Kidney (tissue), 14 donors: ENCODE results near the gene USP40. TPM values are rescaled to one million over a fixed set of nuclear protein-coding genes. Genes with fewer than 3 reads are reported as not detected.
A peak's percentile ranks its signal among the peaks of the same experiment; 100 is the strongest.
"Not testable (repeated sequence)": the region's sequence is repeated elsewhere in the genome, so short reads cannot be mapped to it uniquely, and the experiment has no call there.

Experiments
- DNase-seq, 5 donors: peaks; one replicate each; pipeline ENCODE4 v3.0.0-alpha.2; 2013 to 2020
- FAIRE-seq: peaks from 2 replicates; lab custom pipeline; 2012; peaks lifted over from hg19 to GRCh38; lab: Jason Lieb, UNC
- H3K27ac ChIP-seq, 2 donors: one replicate each; pipeline ENCODE4 v1.7.0; 2013; ENCODE audit warnings: low read depth in 2 of 2, low read length in 2 of 2, inconsistent platforms in 1 of 2
- H3K27me3 ChIP-seq: one replicate; pipeline ENCODE4 v1.7.1; 2013; ENCODE audit warnings: low read length, inconsistent platforms; ENCODE audit not compliant: control insufficient read depth, insufficient read depth
- H3K36me3 ChIP-seq, 3 donors: one replicate each; pipeline versions ENCODE4 v1.7.0 to v1.7.1; 2013; ENCODE audit warnings: low read length in 3 of 3, control low read depth in 1 of 3, inconsistent platforms in 1 of 3; ENCODE audit not compliant: insufficient read depth in 3 of 3, control insufficient read depth in 2 of 3
- H3K4me1 ChIP-seq, 3 donors: one replicate each; pipeline versions ENCODE4 v1.7.0 to v1.7.1; 2013; ENCODE audit warnings: low read length in 3 of 3, inconsistent platforms in 1 of 3, low read depth in 1 of 3; ENCODE audit not compliant: control insufficient read depth in 2 of 3, insufficient read depth in 2 of 3
- H3K4me3 ChIP-seq, 3 donors: one replicate each; pipeline versions ENCODE4 v1.7.0 to v1.8.1; 2013; ENCODE audit warnings: low read length in 3 of 3, control low read depth in 1 of 3, inconsistent platforms in 1 of 3
- H3K9ac ChIP-seq, 3 donors: one replicate each; pipeline versions ENCODE4 v1.7.0 to v1.7.1; 2013; ENCODE audit warnings: low read length in 3 of 3, control low read depth in 1 of 3, inconsistent platforms in 1 of 3
- H3K9me3 ChIP-seq, 3 donors: one replicate each; pipeline versions ENCODE4 v1.7.0 to v1.7.1; 2013; ENCODE audit warnings: low read length in 3 of 3, control low read depth in 1 of 3, inconsistent platforms in 1 of 3; ENCODE audit not compliant: control insufficient read depth in 2 of 3, insufficient read depth in 1 of 3
- intact Hi-C: fragments of 100-400 bp; cut with DNase I; formaldehyde crosslinking; loops from one replicate; pipeline ENCODE4 v1.11.1; 2022
- polyA plus RNA-seq: library from polyadenylated mRNA; stranded (reverse); fragments of 350-450 nt; fragmentation: Illumina TruSeq; extraction: RNeasy Lipid Tissue Mini Kit (QIAGEN cat#74804); gene quantifications from one replicate; pipeline ENCODE4 v1.2.3, GENCODE V29; 2014; ENCODE audit warnings: low read depth, low replicate concordance; ENCODE audit not compliant: insufficient read depth
- total RNA-seq: library from RNA; stranded (reverse); fragmentation: NEBNext Ultra II Directional; extraction: Animal tissue kit (Norgen Biotek cat#: 25700); gene quantifications from one replicate; pipeline ENCODE4 v1.2.1, GENCODE V29; 2021
- TF ChIP-seq, protein P1 (sequence below): IDR thresholded peaks from 3 replicates; pipeline ENCODE4 v1.5.1; 2012; ENCODE audit warnings: mild to moderate bottlenecking, moderate library complexity, borderline replicate concordance; ENCODE audit not compliant: insufficient read depth; ENCODE audit errors: extremely low read depth
- donor health status: control.
- donor health status: control.
- donor health status: control.
- donor health status: control.
- donor health status: control.
- donor health status: DM: yes; HTN: yes; CAD: no.
- donor health status: Normal renal cell carcinoma (clear cell type).

USP40 gene
- total and polyA plus RNA-seq, 2 donors from 2014 or later: 28.5 to 51.6 TPM

DNA sequence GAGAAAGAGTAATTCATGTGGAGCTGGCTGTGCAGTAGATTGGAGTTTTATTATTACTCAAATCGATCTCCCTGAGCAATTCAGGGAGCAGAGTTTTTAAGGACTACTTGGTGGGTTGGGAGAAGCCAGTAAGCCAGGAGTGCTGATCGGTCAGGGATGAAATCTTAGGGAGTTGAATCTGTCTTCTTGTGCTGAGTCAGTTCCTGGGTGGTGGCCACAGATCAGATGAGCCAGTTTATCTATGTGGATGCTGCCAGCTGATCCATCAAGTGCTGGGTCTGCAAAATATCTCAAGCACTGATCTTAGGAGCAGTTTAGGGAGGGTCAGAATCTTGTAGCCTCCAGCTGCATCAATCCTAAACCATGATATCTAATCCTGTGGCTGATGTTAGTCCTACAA lies 33.8 kb upstream of the USP40 start:
- Histone ChIP-seq H3K27me3 (no peaks in the 10 kb centered on the region), H3K4me3 (no peak overlapping the region), H3K9ac (no peak overlapping the region), H3K27ac (no peak overlapping the region), H3K9me3 (no peaks in the 10 kb centered on the region), H3K36me3 (no peaks in the 10 kb centered on the region), H3K4me1 (peaks cover 6 to 21% (median 7%) of the 10 kb centered on the region in 3 donors)
- no peak for DNase-seq
- TF ChIP-seq, protein P1, sequence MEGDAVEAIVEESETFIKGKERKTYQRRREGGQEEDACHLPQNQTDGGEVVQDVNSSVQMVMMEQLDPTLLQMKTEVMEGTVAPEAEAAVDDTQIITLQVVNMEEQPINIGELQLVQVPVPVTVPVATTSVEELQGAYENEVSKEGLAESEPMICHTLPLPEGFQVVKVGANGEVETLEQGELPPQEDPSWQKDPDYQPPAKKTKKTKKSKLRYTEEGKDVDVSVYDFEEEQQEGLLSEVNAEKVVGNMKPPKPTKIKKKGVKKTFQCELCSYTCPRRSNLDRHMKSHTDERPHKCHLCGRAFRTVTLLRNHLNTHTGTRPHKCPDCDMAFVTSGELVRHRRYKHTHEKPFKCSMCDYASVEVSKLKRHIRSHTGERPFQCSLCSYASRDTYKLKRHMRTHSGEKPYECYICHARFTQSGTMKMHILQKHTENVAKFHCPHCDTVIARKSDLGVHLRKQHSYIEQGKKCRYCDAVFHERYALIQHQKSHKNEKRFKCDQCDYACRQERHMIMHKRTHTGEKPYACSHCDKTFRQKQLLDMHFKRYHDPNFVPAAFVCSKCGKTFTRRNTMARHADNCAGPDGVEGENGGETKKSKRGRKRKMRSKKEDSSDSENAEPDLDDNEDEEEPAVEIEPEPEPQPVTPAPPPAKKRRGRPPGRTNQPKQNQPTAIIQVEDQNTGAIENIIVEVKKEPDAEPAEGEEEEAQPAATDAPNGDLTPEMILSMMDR: no peak
- FAIRE-seq: no peak
- intact Hi-C loops: no loop called here

DNA sequence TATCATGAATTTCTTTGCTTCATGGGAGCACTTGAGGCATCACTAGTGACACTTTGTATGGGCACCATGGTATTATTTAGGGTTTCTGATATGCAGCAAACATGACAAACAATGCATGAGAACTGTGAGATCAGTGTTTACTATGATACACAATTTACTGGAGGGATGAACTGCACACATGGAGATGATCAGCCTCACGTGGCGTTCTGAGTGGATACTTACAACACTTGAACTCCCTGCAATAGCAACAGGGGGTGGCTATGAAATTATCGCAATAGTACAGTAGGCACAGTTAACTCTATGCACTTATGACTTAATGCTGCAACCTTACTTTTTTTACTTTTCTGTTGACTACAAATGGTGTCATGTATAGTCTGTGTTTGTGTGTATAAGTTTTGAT lies 32.4 kb upstream of the USP40 start:
- Histone ChIP-seq H3K36me3 (no peaks in the 10 kb centered on the region), H3K9me3 (no peaks in the 10 kb centered on the region), H3K4me1 (peaks cover 6 to 21% (median 7%) of the 10 kb centered on the region in 3 donors), H3K4me3 (peak overlapping the region in 1 of 3 donors; percentile 25), H3K27me3 (no peaks in the 10 kb centered on the region), H3K9ac (no peak overlapping the region), H3K27ac (no peak overlapping the region)
- FAIRE-seq (no peak), DNase-seq (no peak)
- TF ChIP-seq, protein P1: no peak
- intact Hi-C loops: no loop called here

DNA sequence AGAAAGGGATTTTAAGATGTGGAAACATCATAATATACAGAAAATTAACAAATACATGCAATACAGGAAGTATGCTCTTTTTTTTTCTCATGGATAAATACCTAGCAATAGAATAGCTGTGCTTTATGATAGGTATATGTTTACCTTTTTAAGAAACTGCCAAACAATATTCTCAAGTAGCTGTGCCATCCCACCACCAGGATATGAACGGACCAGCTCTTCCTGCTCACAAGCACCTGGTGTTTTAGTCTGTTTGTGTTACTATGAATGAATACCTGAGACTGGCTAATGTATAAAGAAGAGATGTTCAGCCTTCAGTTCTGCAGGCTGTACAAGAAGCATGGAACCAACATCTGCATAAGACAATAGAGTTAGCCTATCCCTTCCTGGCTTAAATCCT lies 30.9 kb upstream of the USP40 start:
- TF ChIP-seq, protein P1: no peak
- no peaks in the 10 kb centered on the region for H3K36me3 ChIP-seq
- DNase-seq (peak in 1 of 5 donors; percentile 35), FAIRE-seq (no peak)
- H3K4me1 ChIP-seq: peaks cover 6 to 21% (median 7%) of the 10 kb centered on the region in 3 donors
- peak overlapping the region in 1 of 3 donors; percentile 12 for H3K4me3 ChIP-seq
- intact Hi-C loops: no loop called here
- H3K9ac ChIP-seq: no peak overlapping the region
- no peaks in the 10 kb centered on the region for H3K9me3 ChIP-seq
- H3K27ac ChIP-seq: peak overlapping the region in 1 of 2 donors; percentile 69
- no peaks in the 10 kb centered on the region for H3K27me3 ChIP-seq

DNA sequence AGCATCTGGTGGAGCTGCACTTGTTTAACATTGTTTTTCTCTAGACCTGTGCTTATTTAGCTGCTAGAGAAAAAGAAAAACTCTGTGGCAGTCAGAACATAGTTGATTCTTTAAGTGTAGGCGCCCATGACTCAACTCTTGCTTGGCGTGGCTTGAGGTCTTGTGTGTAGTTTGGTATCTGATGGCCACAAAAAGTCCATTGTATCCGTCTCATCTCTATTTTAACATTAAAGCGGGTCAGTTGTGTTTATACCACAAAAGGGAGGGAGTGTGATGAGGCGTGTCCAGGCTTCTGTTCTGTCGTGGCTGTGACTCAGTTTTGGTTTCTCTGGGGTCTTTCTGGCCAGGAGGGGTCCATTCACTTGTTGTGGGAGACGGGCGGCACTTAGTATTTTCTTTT lies 26.6 kb upstream of the USP40 start:
- no peak overlapping the region for H3K27ac ChIP-seq
- TF ChIP-seq, protein P1: no peak
- no peak overlapping the region for H3K9ac ChIP-seq
- H3K4me3 ChIP-seq: no peak overlapping the region
- no peaks in the 10 kb centered on the region for H3K27me3 ChIP-seq
- H3K9me3 ChIP-seq: no peaks in the 10 kb centered on the region
- DNase-seq (no peak), FAIRE-seq (no peak)
- peaks cover 2 to 15% (median 4%) of the 10 kb centered on the region in 3 donors for H3K4me1 ChIP-seq
- intact Hi-C loops: no loop called here
- H3K36me3 ChIP-seq: no peaks in the 10 kb centered on the region

DNA sequence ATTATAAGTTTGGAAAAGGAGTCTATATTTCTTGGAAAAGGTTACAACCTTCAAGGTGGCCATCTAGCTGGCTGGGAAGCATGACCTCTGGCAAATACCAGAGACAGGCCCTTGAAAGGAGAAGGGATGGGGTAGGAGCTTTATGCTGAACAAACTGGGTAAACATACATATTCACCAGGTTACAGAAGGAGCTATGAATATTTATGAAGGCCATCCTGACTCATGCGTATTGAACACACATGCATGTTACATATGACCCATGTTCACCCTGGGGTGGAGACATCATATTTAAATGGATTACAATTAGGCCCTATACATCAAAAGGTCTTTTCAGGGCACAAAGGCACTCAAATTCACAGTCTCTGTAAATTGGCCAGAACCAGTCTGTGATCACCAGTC lies 26.1 kb upstream of the USP40 start:
- DNase-seq, intact Hi-C loops, H3K27ac ChIP-seq, H3K9me3 ChIP-seq, H3K4me3 ChIP-seq, H3K36me3 ChIP-seq, H3K9ac ChIP-seq, H3K27me3 ChIP-seq, FAIRE-seq: not testable (repeated sequence)
- peaks cover 2 to 15% (median 3%) of the 10 kb centered on the region in 3 donors for H3K4me1 ChIP-seq
